ENCODE results near the gene RPTOR. TPM values are rescaled to one million over a fixed set of nuclear protein-coding genes. Genes with fewer than 3 reads are reported as not detected.
A peak's percentile ranks its signal among the peaks of the same experiment; 100 is the strongest.
"Not testable (repeated sequence)": the region's sequence is repeated elsewhere in the genome, so short reads cannot be mapped to it uniquely, and the experiment has no call there.

RPTOR gene
- total RNA-seq, 1 donor from 2014 or later, result 21.8 TPM

- DNase-seq, result no peak
Observed at GRCh38 chr17:80787881-80788280, 243.2 kb downstream of the RPTOR start.

- DNase-seq, result peak; percentile 94
Observed at GRCh38 chr17:80789356-80789902, 244.8 kb downstream of the RPTOR start.

DNA sequence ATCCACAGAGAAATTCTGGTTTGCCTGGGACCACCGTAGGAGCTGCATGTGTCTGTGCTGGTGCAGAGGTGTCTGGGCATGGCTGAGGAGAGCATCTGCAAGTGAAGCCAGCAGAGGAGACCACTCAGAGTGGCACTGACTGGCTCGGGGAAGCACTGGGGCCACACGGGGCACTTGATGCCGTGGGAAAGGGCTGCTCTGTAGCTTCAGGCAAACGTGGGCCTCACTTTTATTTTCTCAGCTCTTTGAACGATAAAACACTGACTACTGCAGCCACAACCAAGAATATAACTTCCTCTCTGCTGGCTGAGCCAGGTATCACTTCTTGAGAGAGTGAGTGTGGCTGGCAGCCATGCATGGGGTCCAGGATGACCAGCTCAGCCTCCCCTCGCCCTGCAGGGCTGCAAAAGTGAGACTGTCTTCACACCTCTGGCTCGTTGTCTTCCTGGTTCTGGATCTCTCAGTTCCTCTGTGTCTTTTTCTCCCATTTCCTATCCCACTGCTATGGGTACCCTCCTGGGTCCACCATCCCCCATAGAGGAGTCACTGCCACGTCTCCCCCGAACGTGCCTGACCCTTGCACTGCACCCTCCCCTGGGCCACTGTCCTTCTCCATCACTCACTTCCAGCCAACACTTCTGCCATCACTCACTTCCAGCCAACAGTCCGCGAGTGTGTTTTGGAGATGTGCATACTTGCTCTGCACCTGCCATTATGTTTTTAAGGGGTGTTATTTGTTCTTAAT, 245.6 kb downstream of the RPTOR start:
- peak; percentile 57 for DNase-seq

GRCh38 chr17:80790981-80791742, 246.5 kb downstream of the RPTOR start:
- no peak for DNase-seq

- DNase-seq, result peak; percentile 97
Observed at GRCh38 chr17:80791758-80792284, 247.2 kb downstream of the RPTOR start.

DNA sequence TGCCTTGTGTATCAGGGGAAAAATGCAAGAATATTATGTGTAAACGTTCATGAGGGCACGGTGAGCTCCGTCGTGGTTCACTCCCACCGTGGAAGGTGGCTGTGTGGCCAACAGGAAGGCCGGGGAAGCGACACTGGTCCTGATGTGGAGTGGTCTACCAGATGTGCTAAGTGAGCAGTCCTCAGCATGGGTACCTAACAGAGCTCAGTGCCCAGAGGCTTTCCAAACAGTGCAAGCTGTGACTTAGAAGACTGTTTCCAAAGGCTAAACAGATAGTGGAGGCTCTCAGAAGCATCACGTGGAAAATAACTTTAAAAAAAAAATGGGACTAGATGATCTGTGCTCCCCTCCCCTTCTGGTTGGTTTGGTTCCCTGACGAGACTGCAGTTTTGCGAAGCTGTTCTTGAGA, 247.7 kb downstream of the RPTOR start:
- DNase-seq, result no peak

GRCh38 chr17:80793421-80793820, 248.8 kb downstream of the RPTOR start:
- no peak for DNase-seq

- DNase-seq, result peak; percentile 56
Observed at GRCh38 chr17:80793851-80794267, 249.2 kb downstream of the RPTOR start.

GRCh38 chr17:80794281-80795089, 249.8 kb downstream of the RPTOR start:
- no peak for DNase-seq

- no peak for DNase-seq
Observed at GRCh38 chr17:80795090-80795580, 250.5 kb downstream of the RPTOR start.

- DNase-seq, result no peak
Observed at GRCh38 chr17:80795754-80796153, 251.1 kb downstream of the RPTOR start.

- DNase-seq, result no peak
Observed at GRCh38 chr17:80796430-80796861, 251.8 kb downstream of the RPTOR start.

- not testable (repeated sequence) for DNase-seq
Observed at GRCh38 chr17:80797222-80797621, 252.6 kb downstream of the RPTOR start.

GRCh38 chr17:80797741-80798594, 253.3 kb downstream of the RPTOR start:
- DNase-seq, result no peak

DNA sequence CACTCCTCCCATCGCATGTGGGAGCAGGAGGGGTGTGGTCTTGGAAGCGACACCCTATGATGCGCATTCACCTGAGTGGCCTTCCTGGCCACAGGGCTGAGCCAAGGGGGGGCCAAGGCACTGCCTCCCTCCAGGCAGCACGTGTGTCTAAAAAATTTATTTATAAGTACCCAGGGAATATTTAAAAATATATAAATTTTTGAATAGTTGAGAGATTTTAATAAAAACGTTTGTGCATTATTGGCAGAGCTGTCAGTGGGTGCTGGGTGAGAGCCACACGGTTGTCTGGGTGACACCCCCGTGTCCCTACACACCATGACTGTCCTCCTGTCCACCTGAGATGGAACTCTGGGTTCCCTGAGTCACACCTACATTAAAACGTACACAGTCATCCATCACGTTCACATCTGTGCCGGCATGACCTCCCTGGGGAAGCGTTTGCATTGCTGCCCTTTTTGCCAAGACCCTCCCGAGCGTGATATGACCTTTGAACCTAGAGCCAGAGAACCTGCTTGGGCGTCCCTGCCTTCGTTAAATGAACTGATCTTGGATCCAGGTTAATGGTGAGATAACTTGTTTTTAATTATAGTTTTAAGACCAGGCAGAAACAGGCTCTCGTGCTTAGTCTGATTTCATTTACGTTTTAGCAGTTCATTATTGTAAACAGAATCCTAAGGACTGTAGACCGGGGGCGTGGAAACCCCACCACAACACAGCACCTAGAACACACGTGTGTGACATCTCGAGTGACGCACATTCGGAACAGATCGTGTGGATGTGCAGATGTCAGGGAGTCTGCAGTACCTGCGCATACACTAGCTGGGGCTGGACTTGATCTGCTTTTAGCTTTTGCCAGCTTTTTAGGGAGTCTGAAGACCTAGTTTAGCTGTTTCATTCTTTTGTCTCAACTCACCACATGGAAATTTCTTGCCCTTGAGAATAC, 254.2 kb downstream of the RPTOR start:
- DNase-seq, result no peak

GRCh38 chr17:80799538-80800480, 255.2 kb downstream of the RPTOR start:
- no peak for DNase-seq

DNA sequence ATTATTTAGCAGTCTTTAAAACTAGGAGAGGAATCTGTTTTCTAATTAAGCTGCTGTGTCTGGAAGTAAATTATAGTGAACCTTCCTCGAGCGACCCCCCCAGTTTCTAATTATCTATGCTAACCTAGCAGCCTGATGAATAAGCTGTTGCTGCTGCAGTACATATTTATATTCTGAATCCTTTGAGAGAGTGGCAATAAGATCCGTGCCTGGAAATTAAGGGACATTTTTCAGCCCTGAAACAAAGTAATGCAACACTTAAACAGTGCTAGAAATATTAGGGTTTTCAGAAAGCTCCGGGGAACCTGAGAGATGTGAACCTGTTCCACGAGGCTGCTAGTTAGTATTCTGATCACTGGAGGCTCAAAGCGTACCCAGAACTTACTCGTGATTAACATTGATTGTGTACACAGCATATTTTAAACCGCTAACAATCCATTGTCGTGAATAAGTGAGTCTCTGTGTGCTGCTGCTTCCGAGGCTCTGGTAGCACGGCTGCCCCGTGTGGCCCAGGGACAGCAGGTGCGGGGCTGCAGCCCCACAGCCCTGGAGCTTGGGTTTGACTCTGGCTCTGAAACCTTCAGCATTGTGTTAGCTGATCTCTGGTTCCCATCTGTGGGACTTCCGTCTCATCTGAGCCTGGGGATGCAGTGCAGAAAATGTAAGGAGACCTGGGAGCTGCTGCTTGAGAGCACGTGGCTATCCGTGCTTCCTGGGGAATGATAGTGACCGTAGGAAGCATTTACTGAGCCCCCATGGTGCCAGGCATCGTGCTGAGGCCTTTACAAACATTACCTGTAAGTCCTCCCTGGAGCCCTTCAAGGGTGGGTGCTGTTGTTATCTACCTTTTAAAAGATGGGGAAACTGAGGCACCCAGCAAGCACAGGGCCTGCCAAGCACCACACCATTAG, 256.1 kb downstream of the RPTOR start:
- DNase-seq, result no peak

Data from dermis blood vessel endothelial cell (primary cell).